GM12873 (cell line): ENCODE measurements around the gene ZCCHC17.
A peak's percentile ranks its signal among the peaks of the same experiment; 100 is the strongest.

Experiments
- CTCF ChIP-seq: IDR thresholded peaks from 2 replicates; pipeline ENCODE4 v1.5.1; 2012; ENCODE audit warnings: low read depth, mild to moderate bottlenecking, moderate library complexity, low read length, control low read depth; ENCODE audit not compliant: insufficient read depth; ENCODE audit errors: missing control alignments

ZCCHC17 gene

DNA sequence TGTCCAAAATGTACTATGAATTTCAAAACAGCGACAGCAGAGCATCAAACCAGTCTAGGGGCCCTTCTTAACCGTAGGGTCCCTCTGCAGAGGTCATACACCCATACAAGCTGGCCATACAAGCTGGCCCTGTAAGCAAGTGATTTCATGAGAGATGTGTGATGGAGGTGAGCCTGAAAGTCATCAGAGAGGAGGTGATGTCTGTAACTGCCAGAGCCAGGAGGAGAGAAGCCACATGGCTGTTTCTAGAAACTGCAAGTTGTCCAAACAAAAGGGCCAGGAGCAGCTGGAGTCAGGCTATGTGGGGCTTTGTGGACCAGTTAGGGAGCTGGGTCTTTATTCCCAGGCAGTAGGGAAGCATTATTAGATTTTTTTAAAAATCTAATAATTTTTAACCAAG lies 101.4 kb downstream of the ZCCHC17 start:
- no peak for TF ChIP-seq CTCF

DNA sequence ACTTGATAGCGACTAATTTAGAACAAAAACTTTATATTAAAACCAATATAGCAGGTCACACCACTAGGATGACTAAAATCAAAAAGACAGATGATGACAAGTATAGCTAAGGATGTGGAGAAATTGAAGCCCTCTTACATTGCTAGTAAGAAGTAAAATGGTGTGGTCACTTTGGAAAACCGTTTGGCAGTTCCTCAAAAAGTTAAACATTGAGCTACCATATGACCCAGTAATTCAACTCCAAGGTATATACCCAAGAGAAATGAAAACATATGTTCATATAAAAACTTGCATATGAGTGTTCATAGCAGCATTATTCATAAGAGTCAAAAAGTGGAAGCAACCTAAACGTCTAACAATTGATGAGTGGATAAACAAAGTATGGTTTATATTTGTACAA lies 103.1 kb downstream of the ZCCHC17 start:
- no peak for TF ChIP-seq CTCF

DNA sequence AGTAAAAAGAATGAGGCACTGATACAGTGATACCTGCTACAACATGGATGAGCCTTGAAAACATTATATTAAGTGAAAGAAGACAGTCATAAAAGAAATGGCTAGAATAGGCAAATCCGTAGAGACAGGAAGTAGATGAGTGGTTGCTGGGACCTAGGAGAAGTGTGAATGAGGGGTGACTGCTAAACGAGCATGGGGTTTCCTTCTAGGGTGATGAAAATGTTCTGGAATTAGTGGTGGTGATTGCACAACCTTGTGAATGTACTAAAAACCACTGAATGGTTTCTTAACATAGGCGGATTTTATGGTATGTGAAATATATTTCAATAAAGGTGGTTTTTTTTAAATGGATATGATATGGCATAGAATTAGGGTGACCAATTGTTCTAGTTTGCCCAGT lies 103.6 kb downstream of the ZCCHC17 start:
- no peak for TF ChIP-seq CTCF

DNA sequence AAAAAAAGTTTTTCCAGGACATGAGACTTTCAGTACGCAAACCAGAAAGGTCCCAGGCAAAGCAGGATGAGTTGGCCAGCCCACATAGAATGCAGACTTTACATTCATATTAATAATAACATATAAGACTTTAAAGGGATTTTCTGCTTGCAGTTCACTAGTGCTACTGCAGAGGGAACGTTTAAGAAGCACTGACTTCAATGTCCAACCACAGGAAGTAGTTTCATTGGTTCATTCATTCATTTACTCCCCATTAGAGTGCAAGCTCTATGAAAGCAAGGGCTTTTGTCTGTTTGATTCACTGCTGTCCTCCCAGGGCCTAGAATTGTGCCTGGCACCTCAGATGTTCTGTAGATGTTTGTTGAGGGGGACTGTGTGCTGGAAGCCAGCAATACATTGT lies 104.4 kb downstream of the ZCCHC17 start:
- TF ChIP-seq CTCF: peak; percentile 22

DNA sequence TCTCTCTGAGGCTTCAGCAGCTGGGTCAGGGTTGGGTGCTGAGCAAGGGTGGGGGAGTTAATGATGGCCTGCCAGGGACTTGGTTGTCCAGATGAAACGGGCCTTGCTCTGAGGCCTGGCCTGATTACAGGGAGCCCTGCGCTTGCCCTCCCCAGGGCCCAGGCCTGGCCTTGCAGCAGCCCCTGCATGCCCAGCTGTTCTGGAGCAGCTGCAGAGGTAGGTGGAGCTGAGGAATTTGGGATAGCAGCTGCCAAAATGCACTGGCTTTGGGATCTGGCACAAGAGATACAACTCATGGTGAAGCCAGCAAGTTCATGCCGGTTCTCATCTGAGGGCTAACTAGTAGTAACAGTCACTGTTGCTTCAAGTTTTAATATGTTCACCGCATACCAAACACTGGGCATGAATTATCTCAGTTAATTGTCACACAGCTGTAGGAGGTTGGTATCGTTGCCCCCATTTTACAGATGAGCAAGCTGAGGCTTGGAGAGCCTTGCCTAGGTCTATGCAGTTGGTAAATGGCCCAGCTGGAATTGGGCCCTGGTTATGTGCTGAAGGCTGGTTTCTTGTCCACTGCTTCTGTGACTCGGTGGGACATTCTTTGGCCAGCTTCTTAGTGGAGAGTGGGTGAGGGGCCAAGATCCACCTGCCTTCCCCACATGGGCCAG lies 108.9 kb downstream of the ZCCHC17 start:
- TF ChIP-seq CTCF: no peak

DNA sequence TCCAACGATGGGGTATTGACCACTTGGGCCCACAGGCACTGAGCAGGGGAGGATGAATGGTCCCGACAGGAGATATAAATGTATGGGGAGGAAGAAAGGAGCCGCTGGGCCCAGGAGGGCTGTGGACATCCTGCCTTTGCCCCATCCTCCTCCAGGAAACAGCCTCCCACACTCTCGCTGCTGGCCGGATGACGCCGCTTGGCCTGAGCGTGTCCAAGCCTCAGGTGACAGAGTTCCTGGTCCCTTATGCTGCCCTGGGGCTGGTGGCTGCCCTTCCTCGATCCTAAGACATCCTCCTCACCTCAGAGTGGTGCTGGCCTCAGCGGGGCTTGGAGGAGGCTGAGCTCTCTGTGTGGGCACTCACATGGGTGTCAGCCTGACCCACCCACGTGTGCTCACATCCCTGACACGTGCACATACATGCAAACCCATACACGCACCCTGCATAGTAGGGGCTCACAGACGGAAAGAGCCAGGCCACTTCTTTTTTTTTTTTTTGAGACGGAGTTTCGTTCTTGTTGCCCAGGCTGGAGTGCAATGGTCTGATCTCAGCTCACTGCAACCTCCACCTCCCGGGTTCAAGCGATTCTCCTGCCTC lies 110.3 kb downstream of the ZCCHC17 start:
- no peak for TF ChIP-seq CTCF

DNA sequence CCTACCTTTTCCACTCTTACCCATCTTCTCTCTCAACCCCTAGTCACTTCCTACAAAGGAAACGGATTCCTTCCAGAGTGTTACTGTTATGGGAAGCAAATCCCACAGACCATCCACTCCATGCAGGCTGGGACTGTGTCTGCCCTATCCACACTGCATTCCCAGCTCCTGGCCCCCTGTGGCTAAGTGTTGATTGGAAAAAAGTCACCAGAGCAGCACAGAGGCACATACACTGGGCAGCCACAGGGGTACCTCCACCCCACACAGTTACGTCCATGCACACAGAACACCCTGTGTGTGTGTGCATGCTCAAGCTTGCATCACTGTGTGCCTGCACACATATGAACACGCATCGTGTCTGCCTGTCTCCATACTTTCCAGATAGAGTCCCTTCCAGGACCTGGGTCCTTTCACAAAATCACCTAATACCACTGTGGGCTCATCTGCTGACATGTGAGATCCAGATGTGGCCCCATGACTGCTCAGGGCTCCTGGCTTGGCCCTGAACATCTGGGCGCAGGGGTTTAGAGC lies 112.0 kb downstream of the ZCCHC17 start:
- no peak for TF ChIP-seq CTCF
